ENCODE measurements around the gene ID3.

DNA sequence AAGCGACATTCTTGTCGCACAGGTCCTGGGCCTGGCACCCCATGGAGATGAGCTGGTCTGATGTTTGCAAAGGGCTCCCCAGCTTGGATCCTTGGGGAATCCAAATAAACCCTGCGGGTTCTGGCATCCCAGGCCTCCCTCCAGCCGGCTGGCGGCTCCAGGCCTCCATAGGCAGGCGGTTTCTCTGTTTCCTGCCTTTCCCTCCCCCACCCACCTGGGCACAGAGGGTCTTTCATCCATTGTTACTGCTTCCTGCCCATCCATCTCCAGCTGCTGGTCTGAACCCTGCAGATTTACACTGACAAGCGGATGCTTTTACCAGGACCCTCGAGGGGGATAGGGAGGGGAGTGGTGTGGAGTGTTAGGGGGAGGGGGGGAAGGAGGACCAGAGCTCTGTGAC is 39.1 kb upstream of the ID3 start:
- TF ChIP-seq, protein P1, sequence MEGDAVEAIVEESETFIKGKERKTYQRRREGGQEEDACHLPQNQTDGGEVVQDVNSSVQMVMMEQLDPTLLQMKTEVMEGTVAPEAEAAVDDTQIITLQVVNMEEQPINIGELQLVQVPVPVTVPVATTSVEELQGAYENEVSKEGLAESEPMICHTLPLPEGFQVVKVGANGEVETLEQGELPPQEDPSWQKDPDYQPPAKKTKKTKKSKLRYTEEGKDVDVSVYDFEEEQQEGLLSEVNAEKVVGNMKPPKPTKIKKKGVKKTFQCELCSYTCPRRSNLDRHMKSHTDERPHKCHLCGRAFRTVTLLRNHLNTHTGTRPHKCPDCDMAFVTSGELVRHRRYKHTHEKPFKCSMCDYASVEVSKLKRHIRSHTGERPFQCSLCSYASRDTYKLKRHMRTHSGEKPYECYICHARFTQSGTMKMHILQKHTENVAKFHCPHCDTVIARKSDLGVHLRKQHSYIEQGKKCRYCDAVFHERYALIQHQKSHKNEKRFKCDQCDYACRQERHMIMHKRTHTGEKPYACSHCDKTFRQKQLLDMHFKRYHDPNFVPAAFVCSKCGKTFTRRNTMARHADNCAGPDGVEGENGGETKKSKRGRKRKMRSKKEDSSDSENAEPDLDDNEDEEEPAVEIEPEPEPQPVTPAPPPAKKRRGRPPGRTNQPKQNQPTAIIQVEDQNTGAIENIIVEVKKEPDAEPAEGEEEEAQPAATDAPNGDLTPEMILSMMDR (IDR thresholded peaks at IDR 0.05; ENCODE audit: low read depth, low read length), result no peak
- no peak for TF ChIP-seq POLR2A (IDR thresholded peaks at IDR 0.05; ENCODE audit: extremely low read depth, insufficient read length)

Data from NB4 (cell line).